Calu3 (cell line): Measurements from ENCODE around the gene SERTM2. TPM values are rescaled to one million over a fixed set of nuclear protein-coding genes. Genes with fewer than 3 reads are reported as not detected.

Experiments used
- BruUV-seq: library from RNA; stranded (reverse); fragments of 400-500 nt; replicated peaks from 2 replicates; lab custom pipeline; 2021; lab: Mats Ljungman, UMichigan
- CTCF ChIA-PET: fragments of 300-600 bp; sonication (Branson Sonifier 250); formaldehyde crosslinking; loops from one replicate; lab custom pipeline; 2022; ENCODE audit warnings: antibody characterized with exemption; lab: Charles Lee
- DNase-seq: peaks from one replicate; pipeline ENCODE4 v3.0.0; 2022
- H3K27ac Mint-ChIP-seq: one replicate; pipeline ENCODE4 v1.8.0; 2022; ENCODE audit warnings: mixed read lengths; ENCODE audit not compliant: unreplicated experiment
- H3K27me3 Mint-ChIP-seq: one replicate; pipeline ENCODE4 v1.8.0; 2022; ENCODE audit warnings: mixed read lengths; ENCODE audit not compliant: unreplicated experiment
- H3K36me3 Mint-ChIP-seq: one replicate; pipeline ENCODE4 v1.8.0; 2022; ENCODE audit warnings: mild to moderate bottlenecking, moderate library complexity, mixed read lengths; ENCODE audit not compliant: insufficient read depth, unreplicated experiment
- H3K4me1 Mint-ChIP-seq: one replicate; pipeline ENCODE4 v1.8.0; 2022; ENCODE audit warnings: mild to moderate bottlenecking, low read depth, mixed read lengths; ENCODE audit not compliant: unreplicated experiment
- H3K4me3 Mint-ChIP-seq: one replicate; pipeline ENCODE4 v1.8.0; 2022; ENCODE audit warnings: mild to moderate bottlenecking, low read depth, moderate library complexity, mixed read lengths; ENCODE audit not compliant: unreplicated experiment
- H3K9me3 Mint-ChIP-seq: one replicate; pipeline ENCODE4 v1.8.0; 2022; ENCODE audit warnings: low read depth, mixed read lengths; ENCODE audit not compliant: unreplicated experiment
- intact Hi-C: fragments of 100-400 bp; cut with micrococcal nuclease; formaldehyde crosslinking; loops from one replicate; pipeline ENCODE4 v1.10.0; 2022; ENCODE audit not compliant: unreplicated experiment
- total RNA-seq: library from RNA; stranded (reverse); gene quantifications from 2 replicates; pipeline ENCODE4 v1.2.3, GENCODE V29; 2022
- TF ChIP-seq, protein P1 (sequence below): fragments of 200-600 bp; IDR thresholded peaks from one replicate; pipeline ENCODE4 v1.8.0; 2022; ENCODE audit warnings: antibody characterized with exemption; ENCODE audit not compliant: unreplicated experiment

The SERTM2 gene
- total RNA-seq, 1 experiment from 2014 or later = not detected

DNA sequence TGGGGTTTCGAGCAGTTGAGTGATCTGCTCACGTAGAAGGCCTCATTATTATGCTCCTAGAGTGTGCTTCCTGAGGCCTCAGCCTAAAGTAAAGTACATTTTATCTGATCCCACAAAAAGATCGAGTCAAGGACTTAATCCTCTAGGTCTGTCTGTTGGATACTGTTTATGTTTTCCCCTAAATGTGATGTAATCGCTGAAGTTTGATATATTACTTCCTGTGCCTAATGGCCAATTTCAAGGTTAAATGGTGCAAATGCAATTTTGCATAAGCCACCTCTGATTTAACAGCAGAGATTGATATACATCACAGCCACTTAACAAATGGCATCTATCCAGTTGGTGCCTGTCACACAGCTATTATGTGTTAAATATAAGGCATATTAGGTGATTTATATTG, 19.4 kb upstream of the SERTM2 start:
- BruUV-seq = no TSS peak

DNA sequence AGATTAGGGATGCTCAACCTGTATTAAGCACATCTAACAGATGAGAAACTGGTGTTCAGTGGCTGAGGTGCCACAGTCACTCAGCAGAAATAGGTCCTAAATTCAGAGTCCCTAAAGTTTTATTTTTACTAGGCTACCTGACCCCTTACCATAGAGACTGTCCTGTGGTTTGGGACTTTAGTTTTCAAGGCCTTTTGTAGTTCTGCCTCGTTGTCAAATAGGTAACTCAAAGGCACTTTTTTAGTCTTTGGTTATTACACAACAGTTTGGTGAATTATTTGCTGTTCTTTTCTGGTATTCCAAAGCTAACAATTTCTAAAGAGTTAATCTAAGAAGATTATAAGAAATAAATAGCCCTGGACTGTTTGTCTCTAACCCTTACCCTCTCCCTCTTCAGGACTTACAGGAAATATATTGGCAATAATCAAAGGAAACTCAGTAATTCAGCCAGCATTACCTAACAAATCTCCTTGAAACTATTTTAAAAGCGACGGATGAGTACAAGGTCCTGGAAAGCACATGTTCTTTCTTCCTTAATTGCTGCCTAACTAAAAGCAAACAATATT, 12.8 kb upstream of the SERTM2 start:
- Mint-ChIP-seq H3K27ac (no peak overlapping the region), H3K4me1 (no peaks in the 10 kb centered on the region), H3K27me3 (no peaks in the 10 kb centered on the region), H3K4me3 (no peak overlapping the region), H3K36me3 (no peaks in the 10 kb centered on the region), H3K9me3 (peaks cover 3% of the 10 kb centered on the region)
- TF ChIP-seq, protein P1, sequence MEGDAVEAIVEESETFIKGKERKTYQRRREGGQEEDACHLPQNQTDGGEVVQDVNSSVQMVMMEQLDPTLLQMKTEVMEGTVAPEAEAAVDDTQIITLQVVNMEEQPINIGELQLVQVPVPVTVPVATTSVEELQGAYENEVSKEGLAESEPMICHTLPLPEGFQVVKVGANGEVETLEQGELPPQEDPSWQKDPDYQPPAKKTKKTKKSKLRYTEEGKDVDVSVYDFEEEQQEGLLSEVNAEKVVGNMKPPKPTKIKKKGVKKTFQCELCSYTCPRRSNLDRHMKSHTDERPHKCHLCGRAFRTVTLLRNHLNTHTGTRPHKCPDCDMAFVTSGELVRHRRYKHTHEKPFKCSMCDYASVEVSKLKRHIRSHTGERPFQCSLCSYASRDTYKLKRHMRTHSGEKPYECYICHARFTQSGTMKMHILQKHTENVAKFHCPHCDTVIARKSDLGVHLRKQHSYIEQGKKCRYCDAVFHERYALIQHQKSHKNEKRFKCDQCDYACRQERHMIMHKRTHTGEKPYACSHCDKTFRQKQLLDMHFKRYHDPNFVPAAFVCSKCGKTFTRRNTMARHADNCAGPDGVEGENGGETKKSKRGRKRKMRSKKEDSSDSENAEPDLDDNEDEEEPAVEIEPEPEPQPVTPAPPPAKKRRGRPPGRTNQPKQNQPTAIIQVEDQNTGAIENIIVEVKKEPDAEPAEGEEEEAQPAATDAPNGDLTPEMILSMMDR = no peak
- BruUV-seq = no TSS peak
- CTCF ChIA-PET = no interaction called here
- no peak for DNase-seq
- intact Hi-C loops = no loop called here

More for the DNA sequence above, 19.4 kb upstream of the SERTM2 start:
- H3K9me3 Mint-ChIP-seq = peaks cover 7% of the 10 kb centered on the region
- H3K36me3 Mint-ChIP-seq = no peaks in the 10 kb centered on the region
- H3K27me3 Mint-ChIP-seq = no peaks in the 10 kb centered on the region
- CTCF ChIA-PET = no interaction called here
- TF ChIP-seq, protein P1 = no peak
- no peaks in the 10 kb centered on the region for H3K4me1 Mint-ChIP-seq
- no peak for DNase-seq
- H3K27ac Mint-ChIP-seq = no peak overlapping the region
- H3K4me3 Mint-ChIP-seq = no peak overlapping the region
- intact Hi-C loops = no loop called here

DNA sequence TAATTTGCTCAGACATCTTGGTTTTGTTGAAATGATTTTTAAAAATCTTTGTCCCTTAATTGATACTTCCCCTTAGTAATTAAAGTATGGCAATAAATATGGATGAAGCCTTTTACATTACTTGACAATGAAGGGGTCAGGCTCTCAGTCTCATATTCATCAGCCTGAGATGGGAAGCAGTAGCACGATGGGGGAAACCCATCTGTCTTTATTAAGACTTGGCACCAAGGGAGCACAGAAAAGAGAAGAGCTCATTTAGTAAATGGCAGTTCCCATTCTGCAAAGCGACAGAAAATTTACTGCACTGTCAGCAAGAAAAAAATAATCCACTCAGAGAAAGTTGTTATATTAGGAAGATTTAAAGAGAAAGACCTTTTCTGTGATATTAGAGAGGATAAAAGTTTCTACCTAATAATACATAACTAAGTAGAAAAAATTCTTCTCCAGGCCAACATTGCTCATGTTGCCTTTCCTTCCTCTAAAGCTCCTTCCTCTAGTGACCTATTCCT, 7.9 kb upstream of the SERTM2 start:
- Mint-ChIP-seq H3K4me3 (no peak overlapping the region), H3K27ac (no peak overlapping the region), H3K36me3 (no peaks in the 10 kb centered on the region), H3K27me3 (no peaks in the 10 kb centered on the region), H3K9me3 (peaks cover 3% of the 10 kb centered on the region), H3K4me1 (no peaks in the 10 kb centered on the region)
- intact Hi-C loops = no loop called here
- BruUV-seq = no TSS peak
- no peak for DNase-seq
- TF ChIP-seq, protein P1 = no peak
- CTCF ChIA-PET = no interaction called here

DNA sequence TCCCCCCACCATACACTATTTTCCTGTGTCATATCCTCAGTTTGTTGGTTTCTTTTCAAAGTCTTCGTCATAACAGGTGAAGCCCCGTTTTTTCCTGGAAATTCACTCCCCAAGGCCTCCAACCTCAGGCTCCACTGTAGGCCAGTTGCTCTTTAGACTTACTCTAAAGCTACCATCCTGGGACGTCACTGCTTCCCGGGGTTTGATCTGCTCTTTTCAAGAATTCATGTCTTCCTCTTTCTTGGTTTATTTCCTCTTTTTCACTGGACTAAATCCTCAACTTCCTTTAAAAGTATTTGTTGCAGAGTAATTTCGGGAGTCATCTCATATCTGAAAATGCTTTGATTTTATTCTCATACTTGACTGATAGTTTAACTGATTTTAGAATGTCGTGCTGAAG, 6.5 kb upstream of the SERTM2 start:
- Mint-ChIP-seq H3K4me1 (no peaks in the 10 kb centered on the region), H3K36me3 (no peaks in the 10 kb centered on the region), H3K27ac (no peak overlapping the region), H3K4me3 (no peak overlapping the region), H3K27me3 (no peaks in the 10 kb centered on the region), H3K9me3 (peaks cover 3% of the 10 kb centered on the region)
- intact Hi-C loops = no loop called here
- TF ChIP-seq, protein P1 = no peak
- no peak for DNase-seq
- BruUV-seq = no TSS peak
- CTCF ChIA-PET = no interaction called here
